H9 (cell line): ENCODE results near the gene C1QL4. TPM values are rescaled to one million over a fixed set of nuclear protein-coding genes. Genes with fewer than 3 reads are reported as not detected.
A peak's percentile ranks its signal among the peaks of the same experiment; 100 is the strongest.

Experiments used
- DNase-seq: peaks from one replicate; pipeline ENCODE4 v3.0.0-alpha.2; 2017
- H2AFZ ChIP-seq: one replicate; pipeline ENCODE4 v1.6.1; 2013; ENCODE audit warnings: mild to moderate bottlenecking, low read length, control low read depth, moderate library complexity
- H2AK5ac ChIP-seq: 2 replicates; pipeline ENCODE4 v1.6.1; 2013; ENCODE audit warnings: low read length, control low read depth, mixed read lengths; ENCODE audit not compliant: insufficient read length
- H2BK120ac ChIP-seq: one replicate; pipeline ENCODE4 v1.6.1; 2013; ENCODE audit warnings: low read depth, mild to moderate bottlenecking, low read length, control low read depth, inconsistent platforms; ENCODE audit not compliant: poor library complexity, severe bottlenecking
- H2BK12ac ChIP-seq: 2 replicates; pipeline ENCODE4 v1.6.1; 2013; ENCODE audit warnings: low read length, control low read depth, mixed read lengths, low read depth; ENCODE audit not compliant: insufficient read length
- H2BK15ac ChIP-seq: 2 replicates; pipeline ENCODE4 v1.6.1; 2013; ENCODE audit warnings: low read depth, low read length, control low read depth
- H2BK20ac ChIP-seq: one replicate; pipeline ENCODE4 v1.6.1; 2013; ENCODE audit warnings: low read depth, mild to moderate bottlenecking, low read length, control low read depth, inconsistent platforms; ENCODE audit not compliant: poor library complexity, severe bottlenecking
- H2BK5ac ChIP-seq: 2 replicates; pipeline ENCODE4 v1.6.1; 2013; ENCODE audit warnings: low read length, control low read depth, mixed read lengths; ENCODE audit not compliant: insufficient read length
- H3K14ac ChIP-seq: 2 replicates; pipeline ENCODE4 v1.6.1; 2013; ENCODE audit warnings: low read length, control low read depth; ENCODE audit not compliant: insufficient read depth
- H3K18ac ChIP-seq: 2 replicates; pipeline ENCODE4 v1.6.1; 2013; ENCODE audit warnings: low read depth, mild to moderate bottlenecking, mixed read lengths, low read length, control low read depth; ENCODE audit not compliant: insufficient read length
- H3K23ac ChIP-seq: 2 replicates; pipeline ENCODE4 v1.6.1; 2013; ENCODE audit warnings: low read length, control low read depth, mixed read lengths, low read depth; ENCODE audit not compliant: insufficient read length
- H3K23me2 ChIP-seq: 2 replicates; pipeline ENCODE4 v1.6.1; 2013; ENCODE audit warnings: low read depth, mild to moderate bottlenecking, mixed read lengths, low read length, control low read depth; ENCODE audit not compliant: insufficient read length, poor library complexity, severe bottlenecking
- H3K27ac ChIP-seq: 2 replicates; pipeline ENCODE4 v1.5.1; 2013; ENCODE audit warnings: low read length, control low read depth, mixed read lengths, low read depth; ENCODE audit not compliant: insufficient read length
- H3K27me3 ChIP-seq: 2 replicates; pipeline ENCODE4 v1.6.1; 2013; ENCODE audit warnings: low read length, control low read depth, inconsistent platforms; ENCODE audit not compliant: insufficient read depth
- H3K4ac ChIP-seq: 2 replicates; pipeline ENCODE4 v1.6.1; 2013; ENCODE audit warnings: low read depth, mild to moderate bottlenecking, control low read depth, inconsistent platforms, low read length, moderate library complexity
- H3K4me1 ChIP-seq: 2 replicates; pipeline ENCODE4 v1.6.1; 2013; ENCODE audit warnings: low read length, control low read depth, inconsistent platforms; ENCODE audit not compliant: insufficient read depth
- H3K4me2 ChIP-seq: 2 replicates; pipeline ENCODE4 v1.6.1; 2013; ENCODE audit warnings: low read length, control low read depth, mixed read lengths; ENCODE audit not compliant: insufficient read length, insufficient read depth
- H3K56ac ChIP-seq: 2 replicates; pipeline ENCODE4 v1.6.1; 2013; ENCODE audit warnings: low read depth, mild to moderate bottlenecking, mixed read lengths, low read length, control low read depth; ENCODE audit not compliant: insufficient read length
- H3K79me1 ChIP-seq: 2 replicates; pipeline ENCODE4 v1.6.1; 2013; ENCODE audit warnings: low read depth, mild to moderate bottlenecking, moderate library complexity, low read length, control low read depth, inconsistent platforms; ENCODE audit not compliant: insufficient read depth, poor library complexity, severe bottlenecking
- H3K79me2 ChIP-seq: 2 replicates; pipeline ENCODE4 v1.6.1; 2013; ENCODE audit warnings: low read length, control low read depth, inconsistent platforms; ENCODE audit not compliant: insufficient read depth
- H3K9ac ChIP-seq: 2 replicates; pipeline ENCODE4 v1.6.1; 2013; ENCODE audit warnings: low read length, control low read depth, mixed read lengths; ENCODE audit not compliant: insufficient read length; ENCODE audit errors: extremely low read depth
- H3K9me3 ChIP-seq: one replicate; pipeline ENCODE4 v1.6.1; 2013; ENCODE audit warnings: low read depth, low read length, inconsistent platforms; ENCODE audit not compliant: control insufficient read depth
- H3T11ph ChIP-seq: one replicate; pipeline ENCODE4 v1.6.1; 2013; ENCODE audit warnings: mild to moderate bottlenecking, low read length, control low read depth, inconsistent platforms
- H4K20me1 ChIP-seq: one replicate; pipeline ENCODE4 v1.6.1; 2013; ENCODE audit not compliant: control insufficient read depth, insufficient read length, insufficient read depth
- H4K5ac ChIP-seq: 2 replicates; pipeline ENCODE4 v1.6.1; 2013; ENCODE audit warnings: low read depth, mild to moderate bottlenecking, mixed read lengths, low read length, control low read depth; ENCODE audit not compliant: insufficient read length
- H4K8ac ChIP-seq: replicated peaks from 2 replicates; pipeline ENCODE4 v1.6.1; 2013; ENCODE audit warnings: low read length, control low read depth, mixed read lengths, low read depth; ENCODE audit not compliant: insufficient read length
- H4K91ac ChIP-seq: 2 replicates; pipeline ENCODE4 v1.6.1; 2013; ENCODE audit warnings: low read depth, mild to moderate bottlenecking, moderate library complexity, mixed read lengths, low read length, control low read depth; ENCODE audit not compliant: insufficient read length
- H3K27ac Mint-ChIP-seq, 3 experiments: 2 replicates in 2 of 3; 3 replicates in 1 of 3; pipeline ENCODE4 v1.8.0; 2020 to 2021; ENCODE audit warnings: mixed read lengths in 3 of 3, mild to moderate bottlenecking in 1 of 3, moderate library complexity in 1 of 3
- H3K27me3 Mint-ChIP-seq: 2 replicates; pipeline ENCODE4 v1.8.0; 2021; ENCODE audit warnings: low read depth, mild to moderate bottlenecking, moderate library complexity, mixed read lengths
- H3K36me3 Mint-ChIP-seq, 3 experiments: 2 replicates in 2 of 3; 3 replicates in 1 of 3; pipeline ENCODE4 v1.8.0; 2020 to 2021; ENCODE audit warnings: low read depth in 3 of 3, mixed read lengths in 3 of 3; ENCODE audit not compliant: insufficient read depth in 1 of 3
- H3K4me1 Mint-ChIP-seq, 2 experiments: 2 replicates each; pipeline ENCODE4 v1.8.0; 2020; ENCODE audit warnings: mixed read lengths in 2 of 2
- H3K4me3 Mint-ChIP-seq, 2 experiments: 2 replicates in 1 of 2; 3 replicates in 1 of 2; pipeline ENCODE4 v1.8.0; 2020 to 2021; ENCODE audit warnings: mild to moderate bottlenecking in 2 of 2, mixed read lengths in 2 of 2, moderate library complexity in 1 of 2
- H3K9me3 Mint-ChIP-seq, 2 experiments: 2 replicates in 1 of 2; 3 replicates in 1 of 2; pipeline ENCODE4 v1.8.0; 2020; ENCODE audit warnings: mild to moderate bottlenecking in 2 of 2, mixed read lengths in 2 of 2, moderate library complexity in 1 of 2
- CTCF ChIP-seq: fragments of 200-600 bp; sonication (generic); conservative IDR thresholded peaks from 3 replicates; pipeline ENCODE4 v1.8.0; 2021; ENCODE audit warnings: antibody characterized with exemption, mild to moderate bottlenecking
- WGBS: extraction: QIAGEN DNeasy Blood & Tissue Kit; methylation state at CpG from one replicate; pipeline ENCODE4 v1.1.7; 2013; ENCODE audit warnings: missing lambda C conversion rate, low lambda C conversion rate, mixed read lengths; ENCODE audit not compliant: insufficient read length; ENCODE audit errors: extremely low coverage; 5-methylcytosine and 5-hydroxymethylcytosine counted together
- total RNA-seq: library from RNA; stranded (reverse); gene quantifications from 2 replicates; pipeline ENCODE4 v1.2.1, GENCODE V29; 2021

C1QL4 gene
- total RNA-seq, 1 experiment from 2014 or later = 1.9 TPM

DNA sequence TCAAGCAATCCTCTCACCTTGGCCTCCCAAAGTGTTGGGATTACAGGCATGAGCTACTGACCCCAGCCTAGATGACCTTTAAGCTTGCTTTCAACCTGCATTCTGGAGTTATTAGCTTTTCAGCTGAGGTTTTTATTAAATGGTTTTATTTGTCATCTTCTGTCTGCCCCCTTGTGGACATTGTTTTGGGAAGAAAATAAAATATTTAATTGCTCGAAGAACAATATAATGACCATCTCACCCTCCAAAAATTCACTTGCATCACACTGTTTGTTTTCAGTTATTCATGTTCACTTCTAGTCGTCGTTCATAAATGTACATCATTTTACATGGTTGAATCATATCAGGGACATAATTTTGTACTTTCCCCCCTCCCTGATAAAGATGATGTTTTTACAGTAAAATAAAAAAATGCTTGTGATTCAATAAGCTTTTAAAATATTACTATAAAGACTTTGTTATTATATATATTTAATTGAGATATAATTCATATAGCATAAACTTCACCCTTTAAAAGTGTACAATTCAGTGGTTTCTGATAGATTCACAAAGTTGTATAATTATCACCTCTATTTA lies 20.2 kb upstream of the C1QL4 start:
- no CpG with 5 or more reads among the region's 3 CpGs for WGBS
- DNase-seq = no peak
- Histone ChIP-seq H2BK15ac (no peak overlapping the region), H3K9me3 (no peaks in the 10 kb centered on the region), H3K9ac (no peak overlapping the region), H2AK5ac (no peak overlapping the region), H3K4me1 (no peaks in the 10 kb centered on the region), H2AFZ (no peak overlapping the region), H4K5ac (no peak overlapping the region), H2BK120ac (no peak overlapping the region), H3K27ac (no peak overlapping the region), H3K79me1 (no peaks in the 10 kb centered on the region), H3K79me2 (no peaks in the 10 kb centered on the region), H3K23me2 (no peaks in the 10 kb centered on the region), H3K4me2 (no peak overlapping the region), H3K27me3 (no peaks in the 10 kb centered on the region), H3K4ac (no peak overlapping the region), H2BK20ac (no peak overlapping the region), H4K8ac (no peak overlapping the region), H3K56ac (no peak overlapping the region), H3K14ac (no peak overlapping the region), H4K91ac (no peak overlapping the region), H2BK5ac (no peak overlapping the region), H3K18ac (no peak overlapping the region), H4K20me1 (no peaks in the 10 kb centered on the region), H3K23ac (no peak overlapping the region), H3T11ph (no peak overlapping the region), H2BK12ac (no peak overlapping the region)
- Mint-ChIP-seq H3K9me3 (no peaks in the 10 kb centered on the region; a peak in 1 of 5 replicates), H3K27ac (no peak overlapping the region), H3K4me3 (no peak overlapping the region), H3K36me3 (no peaks in the 10 kb centered on the region), H3K27me3 (peaks cover 24% of the 10 kb centered on the region), H3K4me1 (peaks cover 2% of the 10 kb centered on the region in 2 experiments)
- TF ChIP-seq CTCF = peak; percentile 68
